Liver (tissue), 9 donors: ENCODE results near the gene PUS10. TPM values are rescaled to one million over a fixed set of nuclear protein-coding genes. Genes with fewer than 3 reads are reported as not detected.
A peak's percentile ranks its signal among the peaks of the same experiment; 100 is the strongest.

Experiments used
- DNase-seq: peaks from one replicate; pipeline ENCODE4 v3.0.0-alpha.2; 2017; ENCODE audit warnings: low spot score
- H3K27ac ChIP-seq, 2 donors: one replicate each; pipeline ENCODE4 v1.7.0; 2013; ENCODE audit warnings: inconsistent platforms in 2 of 2, low read length in 2 of 2, control low read depth in 1 of 2, low read depth in 1 of 2, mild to moderate bottlenecking in 1 of 2
- H3K27me3 ChIP-seq, 4 donors: one replicate each; pipeline versions ENCODE4 v1.6.1 to v1.7.0; 2013; ENCODE audit warnings: low read length in 3 of 4, inconsistent platforms in 1 of 4, mild to moderate bottlenecking in 1 of 4, moderate library complexity in 1 of 4; ENCODE audit not compliant: control insufficient read depth in 4 of 4, insufficient read depth in 4 of 4
- H3K36me3 ChIP-seq, 4 donors: one replicate each; pipeline versions ENCODE4 v1.6.1 to v1.7.0; 2013; ENCODE audit warnings: low read length in 3 of 4, mild to moderate bottlenecking in 3 of 4, low read depth in 1 of 4, moderate library complexity in 1 of 4; ENCODE audit not compliant: control insufficient read depth in 4 of 4, insufficient read depth in 3 of 4
- H3K4me1 ChIP-seq, 4 donors: one replicate each; pipeline versions ENCODE4 v1.6.1 to v1.7.0; 2013; ENCODE audit warnings: low read length in 3 of 4, mild to moderate bottlenecking in 3 of 4, moderate library complexity in 1 of 4; ENCODE audit not compliant: control insufficient read depth in 4 of 4, insufficient read depth in 4 of 4
- H3K4me3 ChIP-seq, 3 donors: one replicate each; pipeline versions ENCODE4 v1.6.1 to v1.7.0; 2013; ENCODE audit warnings: low read length in 3 of 3, control low read depth in 1 of 3, low read depth in 1 of 3, mild to moderate bottlenecking in 1 of 3
- H3K9ac ChIP-seq, 2 donors: one replicate each; pipeline ENCODE4 v1.7.0; 2013; ENCODE audit warnings: low read length in 2 of 2, mild to moderate bottlenecking in 2 of 2, moderate library complexity in 2 of 2, control low read depth in 1 of 2, low read depth in 1 of 2
- H3K9me3 ChIP-seq, 4 donors: one replicate each; pipeline versions ENCODE4 v1.6.1 to v1.7.0; 2013; ENCODE audit warnings: low read length in 3 of 4; ENCODE audit not compliant: control insufficient read depth in 4 of 4
- FOXA1 ChIP-seq: IDR thresholded peaks from 2 replicates; pipeline ENCODE4 v1.6.1; 2016; ENCODE audit warnings: antibody characterized with exemption
- FOXA2 ChIP-seq: IDR thresholded peaks from 2 replicates; pipeline ENCODE4 v1.6.1; 2016; ENCODE audit warnings: antibody characterized with exemption
- HNF4A ChIP-seq, 2 donors: conservative IDR thresholded peaks; 2 replicates each; pipeline ENCODE4 v1.6.1; 2016; ENCODE audit warnings: antibody characterized with exemption in 2 of 2, mild to moderate bottlenecking in 2 of 2
- JUND ChIP-seq, 2 donors: IDR thresholded peaks; 2 replicates each; pipeline ENCODE4 v1.6.1; 2016; ENCODE audit warnings: antibody characterized with exemption in 2 of 2
- MAX ChIP-seq: IDR thresholded peaks from 2 replicates; pipeline ENCODE4 v1.6.1; 2016; ENCODE audit warnings: antibody characterized with exemption
- NR2F2 ChIP-seq: IDR thresholded peaks from 2 replicates; pipeline ENCODE4 v1.6.1; 2016; ENCODE audit warnings: antibody characterized with exemption
- RAD21 ChIP-seq, 2 donors: IDR thresholded peaks; 2 replicates each; pipeline ENCODE4 v1.6.1; 2016; ENCODE audit warnings: antibody characterized with exemption in 2 of 2, mild to moderate bottlenecking in 2 of 2
- REST ChIP-seq: IDR thresholded peaks from 2 replicates; pipeline ENCODE4 v1.6.1; 2016; ENCODE audit warnings: antibody characterized with exemption, mild to moderate bottlenecking
- RXRA ChIP-seq, 2 donors: IDR thresholded peaks; 2 replicates each; pipeline ENCODE4 v1.6.1; 2017 to 2018; ENCODE audit warnings: antibody characterized with exemption in 2 of 2, mild to moderate bottlenecking in 1 of 2
- SP1 ChIP-seq: IDR thresholded peaks from 2 replicates; pipeline ENCODE4 v1.6.1; 2018; ENCODE audit warnings: antibody characterized with exemption, mild to moderate bottlenecking
- TAF1 ChIP-seq: conservative IDR thresholded peaks from 2 replicates; pipeline ENCODE4 v1.6.1; 2016; ENCODE audit warnings: antibody characterized with exemption, mild to moderate bottlenecking
- YY1 ChIP-seq: IDR thresholded peaks from 2 replicates; pipeline ENCODE4 v1.6.1; 2016; ENCODE audit warnings: antibody characterized with exemption, mild to moderate bottlenecking
- WGBS: extraction: QIAGEN DNeasy Blood & Tissue Kit; methylation state at CpG from one replicate; pipeline ENCODE4 v1.1.7; 2013; 5-methylcytosine and 5-hydroxymethylcytosine counted together
- polyA plus RNA-seq, 2 donors: library from polyadenylated mRNA; stranded (reverse) in 1 of 2; unstranded in 1 of 2; fragments of 200-250 nt in 1 of 2; fragments of >200 nt in 1 of 2; fragmentation: Nextera tagmentation in 1 of 2; extraction: Ambion mirVana in 1 of 2; gene quantifications; one replicate each; pipeline versions ENCODE4 v1.2.1 to v1.2.3, GENCODE V29; 2013 to 2015
- total RNA-seq, 2 donors: library from RNA; depleted of rRNA; stranded (reverse); fragments of >200 nt; gene quantifications; one replicate each; pipeline ENCODE4 v1.2.3, GENCODE V29; 2014
- TF ChIP-seq, protein P1 (sequence below): fragments of 150-350 bp; IDR thresholded peaks from 2 replicates; pipeline ENCODE4 v1.5.1; 2017; ENCODE audit warnings: improper control_type of control experiment, low read depth, low read length; ENCODE audit not compliant: missing input control
- TF ChIP-seq, protein P2 (sequence below): IDR thresholded peaks from 2 replicates; pipeline ENCODE4 v1.6.1; 2016; ENCODE audit warnings: antibody characterized with exemption
- donor health status: healthy.
- donor health status: healthy.
- donor health status: healthy.
- donor health status: healthy.
- donor health status: healthy.

PUS10 gene
- total and polyA plus RNA-seq, 4 donors, result 4.3 to 19.6 (median 6.4) TPM

- DNase-seq, result no peak
- TF ChIP-seq TAF1 (no peak), MAX (no peak), YY1 (no peak), FOXA2 (no peak), RAD21 (IDR thresholded peaks at IDR 0.05) (no peak), NR2F2 (no peak), RXRA (IDR thresholded peaks at IDR 0.05) (no peak), HNF4A (conservative IDR thresholded peaks at IDR 0.05) (no peak), REST (no peak), SP1 (no peak), JUND (IDR thresholded peaks at IDR 0.05) (no peak), FOXA1 (no peak)
- TF ChIP-seq, protein P1, sequence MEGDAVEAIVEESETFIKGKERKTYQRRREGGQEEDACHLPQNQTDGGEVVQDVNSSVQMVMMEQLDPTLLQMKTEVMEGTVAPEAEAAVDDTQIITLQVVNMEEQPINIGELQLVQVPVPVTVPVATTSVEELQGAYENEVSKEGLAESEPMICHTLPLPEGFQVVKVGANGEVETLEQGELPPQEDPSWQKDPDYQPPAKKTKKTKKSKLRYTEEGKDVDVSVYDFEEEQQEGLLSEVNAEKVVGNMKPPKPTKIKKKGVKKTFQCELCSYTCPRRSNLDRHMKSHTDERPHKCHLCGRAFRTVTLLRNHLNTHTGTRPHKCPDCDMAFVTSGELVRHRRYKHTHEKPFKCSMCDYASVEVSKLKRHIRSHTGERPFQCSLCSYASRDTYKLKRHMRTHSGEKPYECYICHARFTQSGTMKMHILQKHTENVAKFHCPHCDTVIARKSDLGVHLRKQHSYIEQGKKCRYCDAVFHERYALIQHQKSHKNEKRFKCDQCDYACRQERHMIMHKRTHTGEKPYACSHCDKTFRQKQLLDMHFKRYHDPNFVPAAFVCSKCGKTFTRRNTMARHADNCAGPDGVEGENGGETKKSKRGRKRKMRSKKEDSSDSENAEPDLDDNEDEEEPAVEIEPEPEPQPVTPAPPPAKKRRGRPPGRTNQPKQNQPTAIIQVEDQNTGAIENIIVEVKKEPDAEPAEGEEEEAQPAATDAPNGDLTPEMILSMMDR, result no peak
- TF ChIP-seq, protein P2, sequence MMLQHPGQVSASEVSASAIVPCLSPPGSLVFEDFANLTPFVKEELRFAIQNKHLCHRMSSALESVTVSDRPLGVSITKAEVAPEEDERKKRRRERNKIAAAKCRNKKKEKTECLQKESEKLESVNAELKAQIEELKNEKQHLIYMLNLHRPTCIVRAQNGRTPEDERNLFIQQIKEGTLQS, result no peak
- Histone ChIP-seq H3K36me3 (peaks cover 0 to 3% (median 0%) of the 10 kb centered on the region in 4 donors), H3K9me3 (no peaks in the 10 kb centered on the region), H3K27me3 (no peaks in the 10 kb centered on the region), H3K4me1 (peaks cover 0 to 9% (median 2%) of the 10 kb centered on the region in 4 donors), H3K9ac (no peak overlapping the region), H3K27ac (no peak overlapping the region), H3K4me3 (no peak overlapping the region)
- WGBS, result 96% methylated on average over 3 of the region's 3 CpGs
These were observed 12.3 kb downstream of the PUS10 start for GRCh38 chr2:61005736-61006135.

DNA sequence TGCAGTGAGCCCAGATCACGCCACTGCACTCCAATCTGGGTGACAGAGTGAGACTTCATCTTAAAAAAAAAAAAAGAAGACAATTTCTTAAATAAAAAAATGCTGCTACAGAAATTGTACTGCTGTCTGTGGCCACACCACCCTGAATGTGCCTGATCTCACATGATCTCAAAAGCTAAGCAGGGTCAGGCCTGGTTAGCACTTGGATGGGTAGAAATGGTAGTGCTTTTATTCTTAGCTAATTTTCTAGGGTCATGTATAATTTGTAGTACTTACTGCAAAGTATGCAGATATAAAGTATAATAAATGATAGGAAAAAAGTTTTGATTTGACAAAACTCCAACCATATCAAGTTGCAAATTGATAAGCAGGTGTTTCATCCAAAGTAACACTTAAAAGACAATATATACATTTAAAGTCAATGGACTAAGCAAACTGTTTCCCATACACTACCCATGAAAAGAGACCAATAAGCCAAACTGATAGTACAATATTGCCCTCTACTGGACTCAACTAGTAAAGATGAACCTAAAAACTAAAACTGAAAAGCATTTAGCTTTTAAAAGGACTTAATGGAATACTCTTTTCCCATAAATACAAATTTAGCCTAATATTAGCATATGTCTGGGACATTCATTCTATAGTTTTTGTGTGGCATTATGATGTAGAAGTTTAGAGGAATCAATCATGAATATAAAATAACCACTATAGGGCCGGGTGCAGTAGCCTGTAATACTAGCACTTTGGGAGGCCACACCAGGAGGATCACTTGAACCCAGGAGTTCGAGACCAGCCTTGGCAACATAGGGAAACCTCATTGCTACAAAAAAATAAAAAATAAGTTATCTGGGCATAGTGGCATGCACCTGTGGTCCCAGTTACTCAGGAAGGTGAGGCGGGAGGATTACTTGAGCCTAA lies 19.2 kb downstream of the PUS10 start:
- DNase-seq, result no peak
- WGBS, result 88% methylated on average over 4 of the region's 4 CpGs
- Histone ChIP-seq H3K36me3 (peaks cover 0 to 6% (median 1%) of the 10 kb centered on the region in 4 donors), H3K9me3 (no peaks in the 10 kb centered on the region), H3K9ac (no peak overlapping the region), H3K4me3 (no peak overlapping the region), H3K27me3 (no peaks in the 10 kb centered on the region), H3K4me1 (no peaks in the 10 kb centered on the region), H3K27ac (no peak overlapping the region)
- no peak for TF ChIP-seq FOXA1
- TF ChIP-seq SP1, result no peak
- TF ChIP-seq, protein P1, result peak; percentile 53
- peak; percentile 88 to 89 for TF ChIP-seq RAD21 (IDR thresholded peaks at IDR 0.05)
